Smooth muscle cell (in vitro differentiated cells): Measurements from ENCODE around the gene RELL1. TPM values are rescaled to one million over a fixed set of nuclear protein-coding genes. Genes with fewer than 3 reads are reported as not detected.

Experiments
- DNase-seq: peaks from one replicate; lab custom pipeline; 2025; ENCODE audit not compliant: unreplicated experiment; lab: John Stamatoyannopoulos, UW
- H2AFZ ChIP-seq: fragments of 200-600 bp; sonication (generic); 2 replicates; pipeline ENCODE4 v1.6.0; 2016; ENCODE audit warnings: antibody characterized with exemption, low read depth, mild to moderate bottlenecking
- H3F3A ChIP-seq: fragments of 200-600 bp; sonication (generic); 2 replicates; pipeline ENCODE4 v1.6.0; 2017; ENCODE audit warnings: antibody characterized with exemption, low read depth
- H3K27ac ChIP-seq: fragments of 200-600 bp; sonication (generic); 2 replicates; pipeline ENCODE4 v1.5.1; 2016; ENCODE audit warnings: low read depth, mild to moderate bottlenecking
- H3K27me3 ChIP-seq: fragments of 200-600 bp; sonication (generic); 2 replicates; pipeline ENCODE4 v1.6.1; 2016; ENCODE audit warnings: low read depth, mild to moderate bottlenecking
- H3K36me3 ChIP-seq: fragments of 200-600 bp; sonication (generic); 2 replicates; pipeline ENCODE4 v1.5.1; 2016; ENCODE audit warnings: low read depth
- H3K4me1 ChIP-seq: fragments of 200-600 bp; sonication (generic); 2 replicates; pipeline ENCODE4 v1.5.1; 2016; ENCODE audit warnings: low read depth
- H3K4me2 ChIP-seq: fragments of 200-600 bp; sonication (generic); 2 replicates; pipeline ENCODE4 v1.6.0; 2016; ENCODE audit warnings: mild to moderate bottlenecking
- H3K4me3 ChIP-seq: fragments of 200-600 bp; sonication (generic); 2 replicates; pipeline ENCODE4 v1.5.1; 2016; ENCODE audit warnings: mild to moderate bottlenecking
- H3K79me2 ChIP-seq: fragments of 200-600 bp; sonication (generic); 2 replicates; pipeline ENCODE4 v1.6.0; 2016; ENCODE audit warnings: low read depth, mild to moderate bottlenecking
- H3K9ac ChIP-seq: fragments of 200-600 bp; sonication (generic); 2 replicates; pipeline ENCODE4 v1.6.0; 2016; ENCODE audit warnings: low read depth
- H3K9me3 ChIP-seq: fragments of 200-600 bp; sonication (generic); replicated peaks from 2 replicates; pipeline ENCODE4 v1.5.1; 2016; ENCODE audit warnings: low read depth
- H4K20me1 ChIP-seq: fragments of 200-600 bp; sonication (generic); 2 replicates; pipeline ENCODE4 v1.6.0; 2016; ENCODE audit warnings: low read depth
- CTCF ChIP-seq: fragments of 200-600 bp; sonication (generic); IDR thresholded peaks from 2 replicates; pipeline ENCODE4 v1.5.1; 2017; ENCODE audit warnings: borderline replicate concordance, mild to moderate bottlenecking, antibody characterized with exemption; ENCODE audit not compliant: insufficient read depth, poor library complexity, severe bottlenecking
- WGBS: methylation state at CpG from one replicate; pipeline ENCODE4 v1.1.7; 2016; ENCODE audit warnings: low lambda C conversion rate; 5-methylcytosine and 5-hydroxymethylcytosine counted together
- polyA plus RNA-seq: library from polyadenylated mRNA; unstranded; fragments of >200 nt; fragmentation: Nextera tagmentation; extraction: Ambion mirVana; gene quantifications from 2 replicates; pipeline ENCODE4 v1.2.1, GENCODE V29; 2016
- total RNA-seq: library from RNA; depleted of rRNA; stranded (reverse); fragments of >200 nt; gene quantifications from 2 replicates; pipeline ENCODE4 v1.2.3, GENCODE V29; 2014

The RELL1 gene
- total and polyA plus RNA-seq, 2 experiments from 2014 or later: 3.5 to 36.3 TPM

- TF ChIP-seq CTCF: no peak
Measured at GRCh38 chr4:37721995-37722638, 35.9 kb upstream of the RELL1 start.

DNA sequence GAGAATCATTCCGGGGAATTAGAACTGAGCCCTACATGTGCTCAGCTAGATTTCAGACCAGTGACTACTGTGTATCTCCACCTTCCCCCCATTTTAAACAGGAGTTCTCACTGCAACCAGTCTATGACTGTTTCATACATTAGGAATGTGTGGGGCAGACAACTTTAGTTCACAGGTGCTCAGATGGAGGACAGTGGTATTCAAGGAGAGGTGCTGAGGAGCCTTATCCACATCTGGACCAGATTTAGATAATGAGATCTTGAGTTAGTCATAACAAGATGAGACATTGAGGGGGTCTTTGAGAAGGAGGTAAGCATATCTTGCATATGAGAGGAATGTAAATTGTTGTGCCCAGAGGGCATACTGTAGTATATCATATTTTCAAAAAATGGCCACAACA is 32.8 kb upstream of the RELL1 start:
- DNase-seq: no peak
- Histone ChIP-seq H3K79me2 (no peaks in the 10 kb centered on the region), H3K36me3 (no peaks in the 10 kb centered on the region), H4K20me1 (no peaks in the 10 kb centered on the region), H2AFZ (no peak overlapping the region), H3K27me3 (no peaks in the 10 kb centered on the region), H3K27ac (no peak overlapping the region), H3K4me3 (no peak overlapping the region), H3K9ac (no peak overlapping the region), H3K4me2 (no peak overlapping the region), H3K4me1 (no peaks in the 10 kb centered on the region), H3K9me3 (no peaks in the 10 kb centered on the region), H3F3A (no peaks in the 10 kb centered on the region)
- TF ChIP-seq CTCF: no peak
- 89% methylated on average over 1 of the region's 1 CpG for WGBS

More at GRCh38 chr4:37721995-37722638, 35.9 kb upstream of the RELL1 start:
- 74% methylated on average over 4 of the region's 4 CpGs for WGBS
- Histone ChIP-seq H3F3A (no peaks in the 10 kb centered on the region), H4K20me1 (no peaks in the 10 kb centered on the region), H3K9ac (no peak overlapping the region), H3K4me1 (no peaks in the 10 kb centered on the region), H3K9me3 (no peaks in the 10 kb centered on the region), H3K27ac (no peak overlapping the region), H3K4me3 (no peak overlapping the region), H2AFZ (no peak overlapping the region), H3K4me2 (no peak overlapping the region), H3K27me3 (no peaks in the 10 kb centered on the region), H3K36me3 (no peaks in the 10 kb centered on the region), H3K79me2 (no peaks in the 10 kb centered on the region)
- DNase-seq: no peak

DNA sequence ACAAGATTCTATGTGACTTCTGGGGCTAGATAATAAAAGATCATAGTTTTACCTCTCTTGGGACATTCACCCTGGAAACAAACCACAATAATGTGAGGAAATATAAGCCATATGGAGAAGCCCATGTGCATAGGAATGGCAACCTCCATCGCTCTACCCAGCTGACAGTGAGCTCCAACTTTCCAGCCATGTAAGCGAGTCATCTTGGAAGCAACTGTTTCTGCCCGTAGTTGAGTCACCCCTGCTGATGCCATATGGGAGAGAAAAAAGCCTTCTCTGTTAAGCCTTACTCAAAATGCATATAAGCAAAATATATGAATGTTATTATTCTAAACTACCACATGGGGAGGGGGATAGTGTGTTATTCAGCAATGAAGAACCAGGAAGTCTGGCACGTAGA is 31.4 kb upstream of the RELL1 start:
- TF ChIP-seq CTCF: no peak
- Histone ChIP-seq H3K4me2 (no peak overlapping the region), H4K20me1 (no peaks in the 10 kb centered on the region), H3K9ac (no peak overlapping the region), H3K79me2 (no peaks in the 10 kb centered on the region), H3K4me1 (no peaks in the 10 kb centered on the region), H3K4me3 (no peak overlapping the region), H3K36me3 (no peaks in the 10 kb centered on the region), H2AFZ (no peak overlapping the region), H3K27me3 (no peaks in the 10 kb centered on the region), H3F3A (no peaks in the 10 kb centered on the region), H3K27ac (no peak overlapping the region), H3K9me3 (no peaks in the 10 kb centered on the region)
- no peak for DNase-seq
- 49% methylated on average over 4 of the region's 4 CpGs for WGBS

- H2AFZ ChIP-seq: no peak overlapping the region
- H3K4me3 ChIP-seq: no peak overlapping the region
- H3F3A ChIP-seq: no peaks in the 10 kb centered on the region
- H3K79me2 ChIP-seq: no peaks in the 10 kb centered on the region
- no peaks in the 10 kb centered on the region for H3K36me3 ChIP-seq
- no peaks in the 10 kb centered on the region for H4K20me1 ChIP-seq
- no peak for DNase-seq
- no peaks in the 10 kb centered on the region for H3K27me3 ChIP-seq
- 60% methylated on average over 4 of the region's 4 CpGs for WGBS
- no peak overlapping the region for H3K27ac ChIP-seq
- H3K4me1 ChIP-seq: no peaks in the 10 kb centered on the region
- H3K4me2 ChIP-seq: no peak overlapping the region
- no peak for TF ChIP-seq CTCF
- H3K9ac ChIP-seq: no peak overlapping the region
- no peaks in the 10 kb centered on the region for H3K9me3 ChIP-seq
Measured at GRCh38 chr4:37715889-37716402, 29.8 kb upstream of the RELL1 start.
